HG02642 (cell line): ENCODE results near the gene ZSCAN20.

ENCODE experiments used
- ATAC-seq: cut with Tn5 transposase; IDR thresholded peaks from one replicate; pipeline ENCODE4 v1.9.1; 2021; ENCODE audit warnings: mild to moderate bottlenecking; ENCODE audit not compliant: unreplicated experiment, poor library complexity

Gene ZSCAN20

GRCh38 chr1:33524586-33524985 is 52.1 kb downstream of the ZSCAN20 start:
- ATAC-seq = no peak

DNA sequence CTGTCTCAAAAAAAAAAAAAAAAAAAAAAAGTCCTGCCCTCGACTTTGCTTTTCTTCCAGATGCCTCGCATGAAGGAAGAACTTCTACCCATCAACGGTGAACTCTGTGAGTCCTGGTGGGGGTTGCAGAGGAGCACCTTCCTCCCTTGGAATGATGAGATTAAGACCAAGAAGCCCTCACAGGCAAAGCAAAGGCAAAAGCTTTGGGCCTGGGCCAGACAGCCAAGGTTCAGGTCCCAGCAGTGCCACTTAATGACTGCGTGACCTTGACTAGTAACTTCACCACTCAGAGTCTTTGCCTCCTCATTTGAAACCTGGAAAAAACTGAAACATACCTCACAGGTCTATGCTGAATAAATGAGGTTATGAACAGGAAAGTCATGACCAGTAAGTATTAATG is 55.5 kb downstream of the ZSCAN20 start:
- ATAC-seq = no peak

DNA sequence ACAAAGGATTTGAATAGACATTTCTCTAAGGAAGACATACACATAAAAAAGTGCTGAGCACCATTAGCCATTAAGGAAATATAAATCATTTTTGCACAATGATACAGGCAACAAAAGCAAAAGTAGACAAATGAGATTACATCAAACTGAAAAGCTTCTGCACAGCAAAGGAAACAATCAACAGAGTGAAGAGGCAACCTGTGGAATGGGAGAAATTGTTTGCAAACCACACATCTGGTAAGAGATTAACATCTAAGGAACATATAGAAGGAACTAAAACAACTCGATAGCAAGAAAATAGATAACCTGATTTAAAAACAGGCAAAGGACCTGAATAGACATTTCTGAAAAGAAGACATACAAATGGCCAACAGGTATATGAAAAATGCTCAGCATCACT is 57.5 kb downstream of the ZSCAN20 start:
- ATAC-seq = no peak

- ATAC-seq = no peak
These were observed 59.8 kb downstream of the ZSCAN20 start for GRCh38 chr1:33532250-33532649.

DNA sequence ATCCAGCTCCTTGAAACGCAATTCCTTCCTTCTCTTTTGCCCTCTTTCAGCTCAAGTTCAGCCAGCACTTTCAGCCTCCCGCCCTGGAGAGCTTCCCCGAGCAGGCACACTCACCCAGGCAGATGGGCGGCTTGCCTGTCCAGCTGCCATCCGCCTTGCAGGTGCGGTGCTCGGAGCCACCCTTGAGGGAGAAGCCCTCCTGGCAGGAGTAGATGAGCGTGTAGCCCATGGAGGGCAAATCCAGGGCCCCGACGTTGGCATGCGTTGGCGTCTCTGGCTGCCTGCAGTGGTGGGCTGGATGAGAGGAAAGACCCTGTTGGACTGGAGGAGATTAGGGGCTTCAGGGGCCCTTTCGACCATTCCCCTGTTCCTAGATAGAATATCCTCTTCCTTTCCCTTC is 60.5 kb downstream of the ZSCAN20 start:
- ATAC-seq = no peak

DNA sequence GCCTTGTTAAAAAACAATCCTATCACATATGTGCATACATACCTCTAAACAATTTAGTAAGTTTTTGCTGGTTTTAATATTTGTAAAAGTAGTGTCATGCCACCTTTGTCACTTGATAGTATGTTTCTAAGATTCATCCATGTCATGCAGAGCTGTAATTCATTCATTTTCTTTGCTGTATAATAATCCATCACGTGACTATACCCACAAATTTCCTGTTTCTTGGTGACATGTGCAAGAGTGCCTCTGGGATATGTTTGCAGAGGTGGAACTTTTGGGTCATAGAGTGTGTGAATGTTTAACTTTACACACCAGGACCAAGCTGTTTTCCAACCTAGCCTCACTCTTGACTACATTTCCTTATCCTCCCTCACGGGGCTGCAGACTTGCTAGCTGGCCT is 62.9 kb downstream of the ZSCAN20 start:
- ATAC-seq = no peak

GRCh38 chr1:33537885-33538284 is 65.4 kb downstream of the ZSCAN20 start:
- no peak for ATAC-seq

- ATAC-seq = no peak
These were observed 69.5 kb downstream of the ZSCAN20 start for GRCh38 chr1:33541966-33542365.
